ENCODE results near the gene FLAD1.

FLAD1 gene

DNA sequence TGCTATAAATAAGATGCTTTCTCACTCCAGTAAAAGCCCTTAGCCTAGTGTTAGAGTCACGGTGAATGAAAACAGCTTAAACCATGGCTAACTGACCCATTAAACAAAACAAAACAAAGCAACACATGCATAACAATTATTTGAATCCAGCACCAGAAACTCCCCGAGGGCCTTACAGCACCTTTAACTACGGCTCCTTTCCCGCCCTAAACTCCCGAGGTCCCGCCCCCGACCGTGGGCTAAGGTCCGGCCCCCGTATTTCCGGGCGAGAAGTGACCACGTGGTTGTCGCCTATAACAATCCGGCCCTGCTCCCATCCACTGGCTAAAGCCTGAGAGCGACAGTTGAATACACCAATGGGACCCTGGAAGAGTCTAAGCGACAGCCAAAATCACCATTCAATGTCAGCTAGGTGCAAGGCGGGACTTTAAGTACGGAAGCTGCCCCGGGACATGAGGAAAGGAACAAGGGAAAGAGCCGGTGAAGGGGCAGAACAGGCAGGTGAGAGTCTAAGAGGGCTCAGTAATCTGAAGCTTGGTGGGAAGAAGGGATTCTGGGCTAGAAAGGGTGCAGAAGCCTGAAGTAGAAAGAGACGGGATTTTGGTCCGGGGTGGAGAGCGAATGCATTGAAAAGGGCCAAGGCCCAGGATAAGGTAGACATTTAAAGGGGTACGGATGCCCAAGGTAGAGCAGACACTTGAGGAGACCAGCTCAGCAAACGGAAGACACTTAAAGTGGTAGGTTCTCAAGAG, at the start of gene FLAD1:
Gene FLAD1 (plus strand): TSS at position 448 of the 752 bp plus-strand sequence. CDS start 351 bp downstream, outside the sequence.
- DNase-seq: peak; percentile 99

DNA sequence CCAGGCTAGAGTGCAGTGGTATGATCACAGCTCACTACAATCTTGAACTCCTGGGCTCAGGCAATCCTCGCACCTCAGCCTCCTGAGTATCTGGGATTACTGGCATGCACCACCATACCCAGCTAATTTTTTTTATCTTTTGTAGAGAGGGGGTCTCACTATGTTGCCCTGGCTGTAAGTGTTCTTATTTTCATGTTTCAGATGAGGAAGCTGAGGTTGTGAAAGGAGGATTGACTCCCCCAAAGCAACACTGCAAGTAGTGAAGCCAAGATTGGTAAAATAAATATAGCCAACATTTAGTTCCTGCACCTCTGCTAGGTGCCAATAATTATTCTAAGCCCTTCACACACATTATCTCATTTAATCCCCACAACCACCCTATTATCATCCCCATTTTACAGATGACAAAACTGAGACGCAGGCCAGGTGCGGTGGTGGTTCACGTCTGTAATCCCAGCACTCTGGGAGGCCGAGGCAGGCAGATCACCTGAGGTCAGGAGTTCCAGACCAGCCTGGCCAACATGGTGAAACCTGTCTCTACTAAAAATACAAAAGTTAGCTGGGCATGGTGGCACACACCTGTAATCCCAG, 48.7 kb upstream of the FLAD1 start:
- no peak for DNase-seq

DNA sequence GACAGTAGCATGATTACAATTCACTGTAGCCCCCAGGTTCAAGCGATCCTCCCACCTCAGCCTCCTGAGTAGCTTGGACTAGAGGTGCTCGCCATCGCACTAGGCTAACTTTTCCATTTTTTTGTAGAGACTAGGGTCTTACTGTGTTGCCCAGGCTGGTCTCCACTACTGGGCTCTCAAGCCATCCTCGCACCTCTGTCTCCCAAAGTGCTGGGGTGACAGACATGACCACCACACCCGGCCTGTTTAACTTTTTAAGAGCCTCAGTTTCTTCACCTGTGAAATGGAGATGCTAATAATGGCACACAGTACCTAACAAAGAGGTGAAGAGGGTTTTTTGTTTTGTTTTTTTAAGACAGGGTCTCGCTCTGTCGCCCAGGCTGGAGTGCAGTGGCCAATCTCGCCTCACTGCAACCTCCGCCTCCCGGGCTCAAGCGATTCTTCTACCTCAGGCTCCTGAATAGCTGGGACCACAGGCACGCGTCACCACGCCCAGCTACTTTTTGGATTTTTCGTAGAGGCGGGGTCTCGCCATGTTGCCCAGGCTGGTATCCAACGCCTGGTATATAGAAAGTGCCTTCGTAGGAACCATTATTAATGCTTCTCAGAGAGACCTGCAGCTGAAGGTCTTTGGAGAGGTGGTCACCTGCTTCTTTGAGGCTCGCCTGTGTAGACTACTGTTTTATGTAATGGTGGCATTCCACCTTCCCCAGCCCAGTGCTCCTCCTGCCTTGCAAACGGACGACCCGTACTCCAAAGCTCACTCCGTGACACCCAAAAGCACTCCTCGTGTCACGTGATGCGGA, 47.2 kb upstream of the FLAD1 start:
- no peak for DNase-seq

DNA sequence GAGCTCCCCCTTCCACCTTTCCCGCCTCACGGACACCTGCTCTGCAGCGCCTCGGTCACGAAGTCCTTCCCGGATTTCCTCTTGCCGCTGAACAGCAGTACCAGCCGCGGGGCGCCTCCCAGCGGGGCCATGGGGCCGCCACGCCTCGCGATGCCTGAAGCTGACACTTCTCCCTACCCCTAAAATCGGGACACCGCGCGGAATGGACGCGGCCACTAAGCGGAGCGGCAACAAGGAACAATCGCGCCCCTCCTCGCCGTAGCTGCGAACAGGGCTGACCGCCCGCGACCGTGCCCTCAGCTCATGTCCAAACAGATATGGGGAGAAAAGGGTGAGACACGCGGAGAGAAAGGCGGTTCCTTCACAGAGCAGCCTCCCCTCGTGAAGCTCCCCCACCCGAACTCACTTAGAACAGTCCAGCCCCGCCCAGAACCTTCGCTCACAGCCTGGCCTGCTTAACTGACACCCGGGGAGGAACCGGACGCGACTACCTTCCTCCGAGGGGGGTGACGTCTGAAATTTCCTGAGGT, 46.5 kb upstream of the FLAD1 start, which contains the start of gene PMVK:
Gene PMVK (minus strand): TSS at position 165 of the 530 bp plus-strand sequence. CDS start 34 bp downstream, at position 131.
- DNase-seq: peak; percentile 98

DNA sequence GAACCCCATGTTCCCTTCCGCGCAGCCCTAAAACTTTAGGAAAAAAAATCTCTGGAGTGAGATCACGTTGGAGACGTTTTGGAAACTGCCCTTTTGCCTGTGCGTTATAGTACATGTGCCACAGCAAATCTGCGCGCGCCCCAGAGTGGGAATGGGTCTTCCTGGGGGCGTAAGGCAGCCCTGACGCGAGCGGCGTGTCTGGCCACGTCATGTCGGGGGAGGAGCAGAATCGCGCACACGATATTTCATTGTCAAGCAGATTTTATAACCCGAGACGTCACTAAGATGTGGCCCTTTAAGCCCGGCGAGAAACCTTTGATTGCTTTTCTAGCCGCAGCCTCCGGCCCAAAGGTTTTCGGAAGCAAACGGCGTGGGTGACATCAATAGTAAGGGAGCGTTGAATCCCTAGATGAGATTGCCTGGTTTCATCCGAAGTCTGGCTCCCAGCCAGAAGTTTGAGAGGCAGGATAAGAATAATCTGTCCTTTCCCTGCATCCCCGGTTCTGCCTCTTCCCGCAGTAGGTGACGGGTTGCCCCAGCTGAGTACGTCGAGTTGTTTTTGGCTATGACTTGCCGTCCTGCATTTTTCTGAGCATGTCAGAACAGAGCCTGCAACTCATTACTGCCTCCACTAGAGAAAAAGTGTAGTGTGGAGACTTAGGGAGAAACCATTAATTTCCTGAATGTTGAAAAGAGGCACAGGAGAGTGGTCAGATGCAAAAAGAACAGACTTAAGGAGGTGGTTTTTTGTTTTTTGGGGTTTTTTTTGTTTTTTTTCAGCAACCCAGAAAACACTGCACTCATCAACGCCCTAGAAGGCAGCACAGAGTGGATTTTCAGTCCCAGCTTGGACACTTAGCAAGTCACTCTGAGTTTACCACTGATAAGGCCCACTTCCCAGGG, 45.8 kb upstream of the FLAD1 start:
- DNase-seq: peak; percentile 87

DNA sequence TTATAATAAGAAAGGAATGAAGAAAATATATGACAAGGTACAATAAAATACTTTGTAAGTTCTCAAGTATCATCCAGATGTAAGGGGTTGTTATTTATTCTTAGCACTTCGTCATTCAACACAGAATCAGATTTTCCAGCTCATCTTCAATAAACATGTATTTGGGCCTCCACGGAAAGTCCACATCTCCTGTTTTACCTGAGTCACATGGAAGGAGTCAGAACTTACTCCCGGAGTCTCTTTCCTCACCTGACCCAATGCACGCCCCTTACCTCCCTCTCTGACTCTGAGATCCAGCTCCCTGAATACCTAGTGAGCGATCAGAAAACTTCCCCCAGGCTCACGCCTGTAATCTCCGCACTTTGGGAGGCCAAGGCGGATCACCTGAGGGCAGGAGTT, 45.2 kb upstream of the FLAD1 start:
- DNase-seq: no peak

DNA sequence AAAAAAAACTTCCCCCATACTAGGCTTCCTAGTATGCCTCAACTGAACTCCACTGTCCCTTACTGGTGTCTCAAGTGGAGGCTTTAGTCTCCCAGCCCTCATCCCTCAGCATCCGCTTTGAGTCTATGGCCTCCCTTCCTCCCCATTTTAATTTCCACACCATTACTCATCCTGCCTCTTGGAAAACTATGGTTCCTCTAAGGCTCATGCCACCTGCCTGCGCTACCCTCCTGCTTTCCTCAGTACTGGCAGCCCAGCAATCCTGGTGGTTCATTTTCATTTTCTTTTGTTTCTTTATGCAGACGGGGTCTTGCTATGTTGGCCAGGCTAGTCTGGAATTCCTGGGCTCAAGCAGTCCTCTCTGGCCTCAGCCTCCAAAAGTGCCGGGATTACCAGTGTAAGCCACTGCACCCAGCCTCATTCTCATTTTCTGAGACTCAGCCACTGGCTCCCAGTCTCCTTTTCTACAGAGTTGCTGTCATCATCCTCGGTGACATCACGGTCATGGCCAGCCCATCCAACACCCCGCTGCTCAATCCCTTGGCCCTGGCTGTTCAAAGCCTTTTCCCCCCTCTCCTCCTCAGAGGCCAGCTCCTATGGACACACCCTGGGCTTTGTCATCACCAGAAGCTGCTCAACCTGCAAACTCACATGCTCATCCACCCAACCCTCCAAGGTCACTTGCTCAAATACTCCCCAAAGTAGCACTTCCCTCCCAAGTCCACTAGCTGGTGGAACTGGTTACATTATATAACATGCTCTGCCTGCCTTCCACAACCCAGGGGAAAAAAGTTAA, 44.3 kb upstream of the FLAD1 start:
- no peak for DNase-seq

DNA sequence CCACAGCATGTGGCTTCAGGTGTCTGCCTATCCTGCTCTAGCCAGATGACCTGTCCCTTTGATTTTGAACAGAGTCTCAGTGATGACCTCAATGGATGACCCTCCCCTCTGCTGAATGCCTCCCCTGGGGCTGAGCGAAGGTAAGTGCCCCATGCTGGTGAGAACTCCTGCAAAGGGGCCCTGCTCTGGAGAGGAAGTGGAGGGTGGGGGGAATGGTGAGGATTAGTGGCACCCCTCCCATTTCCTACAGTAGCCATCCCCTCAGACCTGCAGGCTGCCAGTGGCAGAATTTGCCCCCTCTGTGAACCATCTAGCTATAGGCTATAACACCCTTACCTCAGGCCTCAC, 43.0 kb upstream of the FLAD1 start:
- DNase-seq: no peak

DNA sequence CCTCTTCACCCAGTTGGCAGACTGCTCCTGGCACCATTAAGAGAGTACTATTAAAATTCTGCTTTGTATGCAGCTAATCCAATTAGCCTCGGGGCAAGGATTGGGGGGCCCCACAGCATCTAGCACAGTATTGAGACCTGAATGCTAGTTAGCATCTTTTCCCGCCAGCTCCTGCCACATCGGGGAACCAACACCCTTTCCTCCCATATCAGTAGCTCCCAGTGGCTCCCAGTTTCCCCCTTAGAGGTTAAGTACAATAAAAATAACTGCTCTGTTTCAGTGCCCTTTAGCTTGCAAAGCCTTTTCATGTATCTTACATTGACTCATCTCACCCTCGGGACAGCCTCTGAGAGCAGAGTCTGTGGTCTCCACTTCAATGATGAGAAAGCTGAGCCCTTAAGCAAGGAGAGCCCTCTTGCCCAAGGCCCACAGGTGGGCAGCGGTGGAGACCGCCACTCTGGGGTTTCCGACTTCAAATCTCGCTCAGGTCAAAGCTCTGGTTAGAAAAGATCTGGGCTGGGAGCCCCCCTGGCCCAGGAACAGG, 42.4 kb upstream of the FLAD1 start:
- no peak for DNase-seq

DNA sequence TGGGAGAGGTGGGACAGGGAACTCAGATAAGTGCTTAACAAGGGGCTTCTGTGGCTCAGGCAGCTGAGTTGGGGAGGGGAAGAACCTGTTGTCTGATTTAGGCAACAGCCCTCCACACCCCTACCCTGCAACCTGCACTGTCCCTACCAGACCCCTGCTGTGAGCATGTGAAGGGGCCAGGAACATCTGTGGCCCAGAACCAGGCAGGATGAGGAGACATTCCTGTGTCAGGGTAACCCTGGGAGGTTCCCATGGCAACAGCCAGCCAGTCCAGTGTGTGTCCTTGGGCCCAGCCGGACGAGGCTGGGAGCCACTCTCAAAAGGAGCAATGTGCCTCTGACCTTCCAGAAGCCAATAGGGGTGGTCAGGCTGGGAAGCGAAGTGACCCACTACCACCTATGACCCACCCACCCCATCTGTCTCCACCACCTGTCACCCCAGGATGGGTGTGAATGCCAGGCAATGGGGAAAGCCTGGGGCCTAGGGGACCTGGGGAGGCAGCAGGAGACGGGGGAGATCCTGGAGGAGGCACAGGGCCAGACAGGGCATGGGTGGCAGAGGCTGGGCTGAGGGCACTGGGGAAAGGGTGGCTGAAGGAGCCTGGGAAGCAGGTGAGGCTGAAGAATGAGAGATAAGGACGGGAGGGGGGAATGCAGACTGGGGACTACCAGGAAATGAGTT, 41.7 kb upstream of the FLAD1 start:
- DNase-seq: no peak

DNA sequence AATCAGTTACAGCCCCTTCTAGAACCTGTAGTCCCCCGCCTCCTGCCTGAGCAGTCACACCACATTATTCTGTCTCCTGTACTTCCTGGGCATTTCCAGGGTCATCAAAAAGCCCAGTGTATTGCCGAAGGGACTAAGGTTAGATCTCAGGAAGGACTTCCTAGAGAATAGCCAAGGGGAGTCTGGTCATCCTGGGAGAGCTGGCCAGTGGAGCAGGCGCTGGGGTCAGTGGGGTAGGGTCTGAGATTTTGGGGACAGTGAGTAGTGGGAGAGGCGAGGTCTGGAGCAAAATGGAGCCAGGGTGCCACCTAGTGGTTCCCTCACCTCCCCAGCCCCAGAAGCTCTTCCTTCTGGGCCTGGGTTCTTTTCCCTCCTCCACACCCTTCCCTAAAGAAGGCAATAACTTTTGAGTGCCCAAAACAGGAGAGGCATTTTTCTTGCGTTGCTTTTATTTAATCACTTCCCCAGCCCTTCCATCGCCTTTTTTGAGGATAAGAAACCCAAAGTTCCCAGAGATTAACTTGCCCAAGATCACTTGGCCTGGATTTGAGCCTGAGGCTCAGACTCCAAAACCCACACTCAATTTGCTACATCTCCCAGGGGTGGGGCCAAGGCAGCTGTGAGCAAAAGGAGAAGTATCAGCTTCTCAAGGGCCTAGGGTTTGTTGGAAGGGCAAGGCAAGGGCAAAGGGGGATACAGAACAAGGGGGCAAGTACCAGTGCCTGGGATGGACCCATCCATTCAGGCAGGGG, 39.3 kb upstream of the FLAD1 start:
- DNase-seq: peak; percentile 27

DNA sequence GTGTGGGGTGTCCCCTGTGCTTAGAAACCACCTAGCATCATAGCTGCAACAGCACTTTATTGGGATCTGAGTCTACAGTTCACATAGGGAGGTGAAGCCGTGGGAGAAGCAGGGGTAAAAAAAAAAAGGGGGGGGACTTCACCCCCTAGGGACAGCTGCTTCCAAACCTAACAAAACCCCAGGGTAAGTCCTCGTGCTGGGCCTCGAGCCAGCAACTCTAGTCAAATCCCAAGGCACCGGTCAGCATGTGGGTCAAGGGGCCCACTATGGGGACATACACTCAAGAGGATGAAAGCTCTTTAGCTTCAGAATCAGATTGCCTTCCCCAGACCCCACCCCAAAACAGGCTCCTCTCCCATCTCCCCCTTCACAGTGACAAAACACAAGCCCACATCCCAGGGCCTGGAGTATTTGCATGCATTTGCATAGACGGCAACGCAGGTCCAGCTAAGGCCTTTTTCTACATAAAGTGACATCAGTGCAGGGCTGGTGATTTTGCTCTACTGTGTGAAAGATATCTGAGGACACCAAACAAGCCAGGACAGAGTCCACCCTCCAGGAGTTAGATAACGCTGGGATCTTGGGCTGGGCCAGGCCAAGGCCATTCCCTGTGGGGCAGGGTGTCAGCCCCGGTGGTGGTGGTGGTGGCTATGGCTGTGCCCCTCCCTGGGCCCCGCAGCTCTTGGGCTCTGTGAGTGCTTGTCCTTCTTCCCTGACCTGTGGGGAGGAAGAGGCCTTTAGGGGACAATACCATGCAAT, 38.6 kb upstream of the FLAD1 start:
- no peak for DNase-seq

DNA sequence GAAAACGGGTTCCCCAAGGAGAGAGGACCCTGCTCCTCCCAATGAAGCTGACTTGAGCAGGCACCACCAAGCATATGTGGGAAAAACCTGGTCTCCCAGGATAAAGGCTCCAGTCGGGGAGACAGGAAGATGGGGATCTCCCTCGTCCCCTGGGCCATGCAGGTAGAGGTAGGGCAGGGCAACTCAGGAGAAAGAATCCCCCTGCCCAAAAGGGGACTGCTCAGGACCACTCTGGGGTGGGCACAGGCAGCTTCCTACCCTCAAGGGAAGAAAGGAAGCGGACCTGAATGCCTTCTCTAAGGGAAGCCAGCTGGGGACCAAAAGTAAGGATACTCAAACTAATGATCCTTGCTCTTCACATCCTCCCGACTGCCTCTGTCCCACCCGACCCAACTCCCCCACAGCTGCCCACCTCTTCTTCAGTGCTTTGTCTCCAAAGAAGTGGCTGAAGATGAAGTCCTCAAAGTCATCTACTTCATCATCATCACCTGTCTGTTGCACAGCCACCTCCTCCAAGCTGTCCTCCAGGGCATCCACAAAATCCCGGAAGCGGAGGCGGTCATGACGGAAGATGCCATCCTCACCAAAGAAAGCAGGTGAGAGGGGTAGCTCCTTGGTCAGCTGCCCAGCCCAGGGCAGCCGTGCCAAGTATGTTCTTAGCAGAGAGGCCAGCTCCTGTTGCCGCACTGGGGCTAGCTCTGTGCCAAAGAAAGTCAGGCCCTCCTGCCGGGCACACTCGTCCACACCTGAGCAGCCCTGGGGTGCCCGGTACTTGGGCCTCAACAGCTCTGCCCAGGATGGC, 37.8 kb upstream of the FLAD1 start:
- no peak for DNase-seq

DNA sequence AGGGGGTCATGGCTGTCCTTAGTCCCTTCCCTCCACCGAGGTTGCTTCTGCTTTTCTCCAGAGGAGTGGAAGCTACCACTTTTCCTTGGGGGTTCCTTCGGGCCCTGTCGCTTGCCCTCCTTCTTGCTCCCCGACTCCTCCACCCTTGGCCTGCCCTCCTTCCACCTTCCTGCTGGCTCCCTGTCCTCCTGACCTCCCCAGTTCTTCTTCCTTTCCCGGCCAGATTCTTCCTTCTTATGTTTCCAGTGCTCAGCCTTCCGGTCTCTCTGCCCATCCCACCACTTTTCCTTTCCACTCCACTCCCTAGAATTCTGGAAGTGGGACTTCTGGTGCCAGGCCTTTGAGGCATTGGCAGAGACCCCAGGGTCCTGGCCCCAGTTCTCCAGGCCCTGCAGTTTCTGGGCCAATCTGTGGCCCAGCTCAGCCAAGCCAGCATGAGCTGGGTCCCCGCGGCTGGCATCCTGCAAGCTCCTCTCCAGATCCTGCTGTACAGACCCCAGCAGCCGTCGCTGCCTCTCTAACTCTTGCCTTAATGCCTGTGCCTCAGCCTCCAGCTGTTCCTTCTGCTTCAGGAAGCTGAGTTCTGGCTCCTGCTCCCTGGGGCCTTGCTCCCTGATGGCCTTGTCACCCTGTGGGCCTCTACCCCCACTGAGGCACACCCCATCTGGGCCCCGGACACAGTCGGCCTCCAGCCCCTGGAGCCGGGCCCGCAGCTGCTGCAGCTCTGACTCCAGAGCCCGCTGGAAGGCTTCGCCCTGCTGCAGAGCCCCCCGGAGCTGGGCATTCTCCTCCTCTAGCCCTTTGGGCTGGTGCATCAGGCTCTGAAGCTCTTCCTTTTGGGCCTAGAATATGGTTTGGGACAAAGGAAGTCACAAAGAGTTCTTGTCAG, 36.9 kb upstream of the FLAD1 start:
- no peak for DNase-seq

DNA sequence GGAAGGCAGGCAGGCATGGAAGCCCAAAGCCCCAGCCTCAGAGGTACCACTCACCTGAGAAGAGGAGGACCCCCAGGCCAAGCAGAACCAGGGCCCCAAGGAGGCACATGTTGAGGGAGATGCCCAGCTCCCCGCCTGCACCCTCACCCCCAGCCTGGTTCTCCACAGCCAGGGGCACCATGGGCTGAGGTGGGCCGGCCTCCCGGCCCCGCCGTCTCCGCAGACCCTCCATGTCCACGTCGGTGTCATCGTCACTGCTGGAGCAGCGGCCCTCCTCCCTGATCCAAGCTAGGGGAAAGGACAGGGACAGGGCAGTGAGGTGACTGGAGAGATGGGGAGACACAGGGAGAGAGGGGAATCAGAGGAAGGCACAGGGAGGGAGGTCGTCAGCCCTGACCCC, 35.1 kb upstream of the FLAD1 start:
- DNase-seq: no peak

DNA sequence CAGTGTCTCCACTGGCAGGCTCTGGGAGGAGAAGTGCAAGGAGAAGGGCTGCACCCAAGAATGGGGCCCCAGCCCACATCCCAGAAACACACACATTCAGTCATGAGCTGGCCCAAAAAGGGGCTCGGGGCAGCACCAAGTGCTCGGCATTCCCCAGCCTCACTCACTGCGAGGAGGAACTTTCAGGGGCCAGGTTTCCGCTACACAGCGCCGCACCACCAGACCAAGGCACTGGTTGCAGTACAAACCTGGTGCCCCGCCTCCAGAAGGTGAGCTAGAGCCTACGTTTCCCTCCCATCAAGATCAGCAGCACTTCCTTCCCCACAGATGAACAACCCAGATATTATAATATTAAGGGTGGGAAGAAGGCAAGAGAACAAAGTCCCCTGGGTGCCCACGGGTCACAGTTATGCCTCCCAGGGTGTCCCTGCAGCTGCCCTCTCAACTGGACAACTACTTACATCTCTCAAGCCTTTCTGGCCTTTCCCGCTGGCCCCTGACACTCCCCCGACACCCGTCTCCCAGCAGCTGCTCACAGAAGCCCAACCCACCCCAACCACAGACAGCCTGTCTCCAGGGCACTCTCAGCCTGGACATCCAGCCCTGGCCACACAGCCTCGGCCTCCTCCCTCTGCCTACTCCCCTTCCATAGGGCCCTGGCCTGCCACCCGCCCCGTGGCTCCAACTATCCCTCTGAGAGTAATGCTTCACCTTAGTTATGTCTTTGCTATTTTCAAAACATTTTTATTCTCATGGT, 31.1 kb upstream of the FLAD1 start:
- DNase-seq: no peak

Measured in COR-L47 (cell line).